Stimulated activated CD8-positive, alpha-beta memory T cell treated with anti-CD3 and anti-CD28 coated beads, Interleukin-2, amount 100 ng/mL, for 1 hour (primary cell): ENCODE data around the gene CAMKMT.

Experiments
- DNase-seq, 2 donors: peaks; one replicate each; pipeline ENCODE4 v3.0.0-alpha.2; 2020; ENCODE audit warnings: low read depth in 2 of 2

The CAMKMT gene

DNA sequence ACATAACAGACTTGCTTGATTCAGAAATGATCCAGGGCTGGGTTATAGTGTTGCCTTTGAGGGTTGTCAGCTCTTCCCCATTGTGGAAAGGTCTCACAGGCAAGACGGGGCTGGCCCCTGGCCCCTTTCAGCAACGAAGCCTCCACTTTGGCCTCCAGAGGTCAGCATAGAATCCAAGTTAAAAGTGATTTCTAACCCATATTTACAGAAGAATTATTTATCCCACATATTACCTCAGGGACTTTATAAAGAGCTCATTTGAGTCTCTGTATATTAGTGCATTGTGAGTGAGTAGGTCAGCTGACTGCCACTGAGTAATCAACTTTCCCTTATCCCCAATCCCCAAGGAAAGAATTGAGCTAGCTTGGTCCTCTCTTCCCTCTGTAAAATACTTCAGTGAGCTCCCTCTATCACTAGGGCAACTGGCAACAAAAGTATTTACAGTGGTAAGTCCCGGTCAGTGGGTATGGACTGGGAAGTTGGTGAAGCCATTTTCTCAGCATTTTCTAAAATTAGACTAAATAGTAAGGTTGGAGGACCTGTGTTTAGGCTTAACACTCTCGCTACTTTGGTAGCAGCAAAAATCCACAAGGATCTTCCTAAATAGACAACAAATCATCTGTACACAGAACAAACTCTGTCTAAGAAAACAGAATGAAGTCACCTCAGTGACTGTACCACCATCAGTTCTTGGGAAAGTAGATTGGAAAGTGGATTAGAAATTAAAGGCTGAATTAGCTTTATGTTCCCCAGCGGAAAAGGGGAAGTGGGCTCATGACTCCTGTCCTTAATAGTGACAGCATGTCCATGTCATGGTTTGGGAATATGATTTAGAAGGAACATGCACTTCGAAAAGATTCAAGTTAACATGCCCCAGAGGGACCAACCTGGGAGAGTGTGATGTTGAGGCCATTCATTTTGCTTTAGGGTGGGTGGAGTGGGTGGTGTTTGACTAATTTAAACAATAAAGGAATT, 408.8 kb downstream of the CAMKMT start:
- no peak for DNase-seq

DNA sequence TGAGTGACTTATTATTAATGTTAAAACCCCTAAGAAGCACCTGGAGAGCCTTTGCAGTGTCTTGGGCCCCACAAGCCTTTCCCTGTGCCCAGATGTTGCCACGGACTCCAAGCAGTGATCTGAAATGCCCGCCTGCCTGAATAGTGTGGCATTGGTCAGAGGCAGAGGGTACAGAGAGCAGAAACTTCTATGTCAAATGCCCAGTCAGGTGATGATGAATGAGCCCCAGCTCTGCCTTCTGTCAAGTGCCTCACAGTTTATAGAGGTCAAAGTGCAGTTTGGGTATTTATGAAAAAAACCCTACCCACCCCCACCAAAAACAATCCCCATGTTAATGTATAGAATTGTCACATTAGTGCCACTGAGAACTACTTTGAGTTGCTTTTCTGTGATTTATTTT, 409.8 kb downstream of the CAMKMT start:
- no peak for DNase-seq

DNA sequence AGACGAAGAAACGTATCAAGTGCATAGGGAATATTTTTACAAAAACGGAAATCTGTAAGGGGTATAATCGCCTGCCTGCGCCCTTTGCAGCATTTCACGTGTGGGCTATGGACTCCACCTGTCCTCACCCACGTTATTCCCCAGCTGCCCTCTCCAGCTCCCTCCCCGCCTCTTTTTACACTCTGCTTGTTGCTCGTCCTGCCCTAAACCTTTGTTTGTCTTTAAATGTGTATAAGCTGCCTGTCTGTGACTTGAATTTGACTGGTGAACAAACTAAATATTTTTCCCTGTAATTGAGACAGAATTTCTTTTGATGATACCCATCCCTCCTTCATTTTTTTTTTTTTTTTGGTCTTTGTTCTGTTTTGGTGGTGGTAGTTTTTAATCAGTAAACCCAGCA, 410.4 kb downstream of the CAMKMT start:
- no peak for DNase-seq

DNA sequence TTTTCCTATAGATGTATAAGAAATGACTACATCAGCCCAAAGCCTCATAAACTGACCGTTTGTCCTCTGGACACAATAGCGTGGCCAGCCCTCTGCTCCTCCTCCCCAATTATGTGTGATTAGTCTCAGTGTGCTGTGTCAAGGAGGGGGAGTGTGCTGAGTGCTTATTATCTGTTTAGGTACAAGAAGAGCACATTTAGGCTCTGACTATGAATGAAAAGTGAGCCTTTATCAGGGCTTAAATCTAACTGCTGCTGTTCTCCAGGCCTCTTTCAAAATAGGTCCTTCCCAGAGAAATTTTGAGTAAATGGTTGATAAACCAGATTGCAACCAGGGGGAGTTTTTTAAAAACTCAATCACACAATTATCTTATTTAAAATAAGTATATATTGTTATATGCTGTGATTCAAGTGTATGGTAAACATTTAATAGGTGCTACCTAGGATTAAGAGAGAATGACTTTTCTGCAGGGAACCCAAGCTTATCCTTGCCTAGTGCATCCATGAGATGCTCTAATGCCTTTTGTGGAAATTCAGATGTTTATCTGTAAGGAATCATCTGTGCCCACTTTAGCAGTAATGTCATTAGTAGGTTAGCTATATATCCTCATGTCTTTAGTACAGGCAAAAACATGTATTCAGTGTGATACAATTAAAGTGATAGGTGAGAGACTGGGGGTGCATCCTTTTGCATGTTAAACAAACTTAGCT, 411.1 kb downstream of the CAMKMT start:
- DNase-seq, result no peak

DNA sequence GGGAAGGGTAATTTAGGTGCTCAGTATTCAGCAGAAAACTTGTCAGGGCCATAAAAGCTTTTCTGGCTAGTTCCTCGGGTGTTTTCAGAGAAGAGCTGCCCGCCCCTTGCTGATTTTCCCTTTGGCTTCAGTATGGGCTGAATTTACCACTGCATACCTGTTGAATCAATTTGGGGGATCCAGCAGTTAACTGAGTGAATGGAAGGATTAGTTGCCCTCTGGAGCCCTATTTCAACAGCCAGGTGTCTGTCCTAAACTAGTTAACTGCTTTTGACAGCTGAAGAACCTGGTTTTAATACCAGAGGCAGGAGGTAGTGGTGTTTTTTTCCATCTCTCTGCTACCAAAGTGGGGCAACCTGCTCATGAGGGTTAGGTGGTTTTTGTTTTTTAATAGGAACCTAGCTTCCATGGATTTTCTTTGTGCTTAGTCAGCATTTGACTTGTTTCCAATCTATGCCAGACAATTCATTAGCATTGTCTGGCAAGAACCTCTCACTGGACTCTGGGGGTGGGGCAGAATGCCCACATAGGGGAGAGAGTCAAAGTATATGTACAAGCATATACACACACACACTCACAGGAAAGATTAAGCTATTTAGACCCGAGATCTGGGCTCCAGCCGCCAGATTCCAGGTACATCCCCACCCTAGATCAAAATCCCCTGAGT, 413.2 kb downstream of the CAMKMT start:
- no peak for DNase-seq

DNA sequence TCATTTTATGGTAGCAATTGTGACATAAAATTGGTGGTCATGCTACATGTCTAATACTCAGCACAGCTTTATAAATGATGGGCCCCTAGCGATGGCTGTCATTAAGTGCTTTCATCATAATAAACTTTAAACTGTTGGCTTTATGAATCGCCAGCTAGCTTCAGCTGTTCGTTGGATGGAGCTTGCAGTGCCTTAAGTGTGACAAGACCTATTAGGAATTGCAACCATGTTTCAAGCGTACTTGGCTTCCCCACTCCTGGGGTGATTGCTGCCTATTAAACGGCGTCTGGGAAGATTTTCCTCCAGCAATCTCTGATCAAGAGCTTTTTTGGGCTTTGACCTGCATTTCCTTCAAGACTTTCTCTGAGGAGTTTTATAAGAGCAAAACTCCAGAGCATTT, 415.3 kb downstream of the CAMKMT start:
- DNase-seq, result no peak

DNA sequence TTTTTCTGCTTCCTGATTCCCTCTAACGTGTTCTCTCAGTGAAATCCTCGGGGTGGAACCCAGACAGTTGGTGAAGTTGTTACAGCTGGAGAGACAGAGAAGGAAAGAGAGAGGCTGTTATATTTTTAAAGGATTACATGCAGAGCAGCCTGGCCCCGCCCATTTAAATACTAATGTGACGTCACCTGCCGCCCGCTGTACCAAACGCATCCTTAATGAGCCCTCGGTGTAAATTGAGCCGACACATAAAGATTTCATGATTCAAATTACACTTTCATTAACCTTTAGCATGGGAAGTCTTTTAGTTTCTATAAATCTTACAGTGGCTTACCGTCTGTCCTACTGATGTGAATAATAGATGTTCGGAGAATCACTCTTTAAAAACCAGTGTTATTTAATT, 415.8 kb downstream of the CAMKMT start:
- no peak for DNase-seq

DNA sequence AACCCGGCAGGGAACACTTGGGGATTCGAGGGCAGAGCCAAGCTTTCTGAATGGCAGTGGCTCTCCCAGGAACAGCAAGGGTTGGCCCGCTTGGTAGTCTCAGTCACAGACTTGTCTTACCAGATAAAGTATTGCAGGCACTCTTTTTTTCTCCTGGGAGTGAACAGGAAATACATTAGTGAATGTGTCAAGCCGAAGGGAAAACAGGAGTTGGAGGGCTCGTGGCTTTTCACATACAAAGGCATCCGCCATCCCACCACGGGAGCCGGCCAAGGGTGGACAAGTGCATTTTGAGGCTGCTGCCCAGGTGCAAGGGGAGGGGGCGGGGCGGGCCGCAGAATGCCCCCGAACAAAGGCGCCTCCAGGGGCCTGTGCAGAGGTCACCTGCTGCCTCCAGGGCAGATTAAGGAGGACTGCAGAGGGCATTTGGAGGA, 416.5 kb downstream of the CAMKMT start:
- DNase-seq, result no peak

DNA sequence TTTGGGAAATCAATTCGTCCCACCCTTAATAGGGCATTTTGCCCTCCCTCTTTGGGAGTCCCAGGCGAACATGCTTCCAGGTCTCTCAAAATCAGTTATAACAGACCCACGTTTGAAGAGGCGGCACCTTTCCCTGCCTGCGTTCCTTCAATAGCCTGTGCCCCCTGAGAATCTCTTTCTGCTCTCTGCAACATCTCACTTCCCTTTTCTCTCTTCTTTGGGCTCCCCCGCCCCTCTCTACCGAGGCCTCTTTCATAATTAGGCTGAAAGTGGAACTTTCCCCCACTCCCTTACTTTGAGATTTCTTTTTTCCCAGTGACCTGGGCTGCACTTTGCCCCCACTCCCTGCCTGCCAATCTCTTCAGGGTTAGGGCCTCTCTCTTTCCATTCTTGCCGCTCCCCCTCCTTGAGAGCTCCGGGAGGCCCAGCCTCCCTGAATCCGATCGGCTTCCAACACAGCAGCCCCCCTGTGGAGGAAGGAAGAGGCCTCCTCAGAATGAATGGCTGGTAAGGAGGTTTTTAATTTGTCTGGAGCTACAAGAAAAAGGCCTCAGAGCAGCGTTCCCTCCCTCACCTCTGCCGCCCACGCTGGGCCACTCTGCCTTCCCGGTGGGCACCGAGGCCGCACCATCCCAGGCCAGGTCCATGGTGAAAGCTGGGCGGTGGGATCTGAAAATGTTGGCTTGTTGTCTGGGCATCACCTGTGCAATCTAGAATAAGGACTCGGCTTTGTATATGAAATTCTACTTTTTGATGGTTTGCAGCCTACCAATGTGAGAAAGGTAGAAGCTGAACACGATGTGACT, 417.1 kb downstream of the CAMKMT start:
- DNase-seq, result no peak

DNA sequence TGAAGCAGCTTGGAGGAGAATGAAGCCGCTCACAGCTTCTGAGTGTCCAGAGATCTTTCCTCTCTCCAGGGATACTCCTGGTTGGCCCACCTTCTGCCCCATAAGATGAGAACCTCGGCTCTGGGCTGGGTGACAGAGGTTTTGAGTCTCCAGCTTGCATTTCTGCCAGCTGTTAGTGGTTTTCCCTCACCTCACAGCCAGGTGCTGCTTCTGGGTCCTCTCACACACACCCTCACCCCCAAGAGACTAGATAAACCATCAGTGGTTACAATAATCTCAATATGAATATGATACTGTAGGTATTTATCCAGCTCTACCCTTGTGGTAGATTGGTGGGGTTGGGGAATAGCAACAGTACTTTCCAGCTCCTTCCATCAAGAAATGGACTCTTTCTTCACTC, 418.0 kb downstream of the CAMKMT start:
- DNase-seq, result no peak

DNA sequence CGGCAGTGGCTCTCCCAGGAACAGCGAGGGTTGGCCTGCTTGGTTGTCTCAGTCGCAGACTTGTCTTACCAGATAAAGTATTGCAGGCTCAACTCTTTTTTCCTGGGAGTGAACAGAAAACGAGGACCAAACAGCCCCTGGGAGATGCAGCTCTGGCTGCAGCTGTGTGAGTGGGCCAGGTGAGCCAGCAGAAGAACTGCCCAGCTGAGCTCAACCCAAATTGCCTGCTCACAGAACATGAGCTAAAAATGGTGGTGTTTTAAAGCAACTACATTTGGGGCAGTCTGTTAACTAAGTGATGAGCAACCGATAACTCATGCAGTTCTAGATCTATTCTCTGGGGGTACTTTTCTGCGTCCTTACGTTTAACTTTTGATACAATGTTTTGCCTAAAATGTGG, 418.7 kb downstream of the CAMKMT start:
- DNase-seq, result no peak

DNA sequence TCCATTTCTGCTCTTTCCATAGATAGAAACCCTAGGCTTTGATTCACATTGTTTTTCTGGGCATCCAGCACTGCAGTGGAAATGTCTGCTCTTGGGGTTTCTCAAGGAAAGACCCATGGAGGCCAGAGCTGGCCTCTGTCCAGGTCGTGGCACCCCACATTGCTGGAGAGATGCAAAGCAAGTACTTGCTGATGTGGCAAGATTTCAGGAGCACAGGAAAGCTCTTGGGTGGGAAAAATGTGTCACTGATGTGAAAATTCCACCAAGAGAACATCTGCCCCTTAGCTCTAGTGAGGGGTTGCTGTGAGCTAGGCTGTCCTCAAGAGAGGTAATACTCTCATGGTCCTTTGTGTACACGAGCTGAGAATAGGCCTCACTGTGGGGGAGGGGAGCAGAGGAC, 423.7 kb downstream of the CAMKMT start:
- DNase-seq, result no peak

DNA sequence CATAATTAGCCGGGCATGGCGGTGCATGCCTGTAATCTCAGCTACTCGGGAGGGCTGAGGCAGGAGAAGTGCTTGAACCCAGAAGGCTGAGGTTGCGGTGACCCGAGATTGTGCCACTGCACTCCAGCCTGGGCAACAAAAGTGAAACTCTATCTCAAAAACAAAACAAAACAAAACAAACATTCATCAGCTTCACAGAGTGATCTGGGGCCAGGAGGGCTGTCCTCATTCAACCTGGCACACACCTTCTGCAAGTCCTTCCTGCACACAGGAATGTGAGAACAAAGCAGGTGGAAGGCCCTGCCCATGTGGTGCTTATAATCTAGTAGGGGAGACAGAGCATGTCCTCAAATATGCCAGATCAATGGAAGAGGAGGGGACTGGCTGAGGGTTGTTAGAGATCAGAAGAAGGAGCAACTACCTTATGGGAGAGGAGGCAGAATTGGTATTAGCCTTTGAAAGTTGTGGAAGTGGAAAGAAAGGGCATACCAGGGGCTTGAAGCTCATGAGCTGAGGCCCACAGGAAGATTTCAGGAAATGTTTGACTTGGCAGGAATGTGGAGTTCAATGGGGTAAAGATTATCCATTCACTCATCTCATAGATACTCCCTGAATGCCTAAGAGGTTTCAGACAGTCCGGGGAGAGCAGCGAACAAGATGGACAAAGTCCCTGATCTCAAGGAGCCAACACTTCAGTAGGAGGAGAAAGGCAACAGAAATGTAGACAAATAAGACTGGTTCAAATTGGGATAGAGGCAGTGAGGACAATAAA, 424.5 kb downstream of the CAMKMT start:
- DNase-seq, result no peak

DNA sequence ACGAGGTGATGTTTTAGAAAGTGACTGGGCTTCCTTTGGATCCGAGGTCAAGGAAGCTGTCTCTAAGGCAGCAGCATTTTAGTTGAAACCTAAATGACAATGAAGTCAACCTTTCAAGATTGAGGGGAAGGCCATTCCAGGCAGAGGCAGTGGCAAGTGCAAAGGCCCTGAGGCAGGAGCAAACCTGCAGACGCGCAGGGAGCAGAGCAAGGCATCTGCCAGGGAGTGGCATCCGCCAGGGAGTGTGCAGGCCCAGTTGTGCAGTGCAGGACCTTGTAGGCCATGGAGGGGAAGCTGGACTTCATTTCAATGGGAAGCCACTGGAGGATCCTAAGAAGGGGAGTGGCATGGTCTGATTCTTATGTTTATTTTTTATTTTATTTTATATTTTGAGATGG, 425.1 kb downstream of the CAMKMT start:
- no peak for DNase-seq

DNA sequence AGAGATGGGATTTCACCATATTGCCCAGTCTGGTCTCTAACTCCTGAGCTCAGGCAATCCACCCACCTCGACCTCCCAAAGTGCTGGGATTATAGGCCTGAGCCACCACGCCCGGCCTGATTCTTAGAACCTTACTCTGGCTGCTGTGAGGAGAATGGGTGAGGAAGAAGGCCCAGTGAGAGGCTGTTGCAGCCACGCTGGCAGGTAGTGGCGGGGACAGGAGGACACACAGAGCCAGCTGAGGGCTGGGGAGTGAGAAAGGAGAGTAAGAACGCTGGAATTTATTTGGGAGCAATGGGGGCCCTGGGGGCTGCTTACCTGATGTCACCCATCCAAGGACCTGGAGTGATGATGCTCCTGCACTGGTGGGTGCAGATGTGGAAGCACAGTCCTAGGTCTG, 425.9 kb downstream of the CAMKMT start:
- no peak for DNase-seq

DNA sequence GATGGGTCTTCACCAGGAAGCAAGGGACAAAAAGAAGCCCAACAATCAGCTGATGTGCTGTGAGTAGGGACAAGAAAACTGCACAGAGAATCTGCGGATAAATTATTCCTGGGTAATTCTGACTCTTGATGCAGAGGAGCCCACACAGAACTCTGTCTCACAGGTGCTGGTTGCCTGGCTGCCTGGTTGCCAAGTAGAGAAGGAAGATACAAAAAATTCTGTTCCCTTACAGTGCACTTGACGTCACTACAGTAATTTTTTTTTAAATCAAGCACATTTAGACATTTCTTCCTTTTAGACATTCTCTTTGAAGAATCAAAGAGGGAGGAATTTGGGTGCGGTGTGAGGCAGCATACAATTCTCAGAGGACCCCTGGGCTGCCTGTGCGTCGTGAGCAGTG, 427.7 kb downstream of the CAMKMT start:
- no peak for DNase-seq

DNA sequence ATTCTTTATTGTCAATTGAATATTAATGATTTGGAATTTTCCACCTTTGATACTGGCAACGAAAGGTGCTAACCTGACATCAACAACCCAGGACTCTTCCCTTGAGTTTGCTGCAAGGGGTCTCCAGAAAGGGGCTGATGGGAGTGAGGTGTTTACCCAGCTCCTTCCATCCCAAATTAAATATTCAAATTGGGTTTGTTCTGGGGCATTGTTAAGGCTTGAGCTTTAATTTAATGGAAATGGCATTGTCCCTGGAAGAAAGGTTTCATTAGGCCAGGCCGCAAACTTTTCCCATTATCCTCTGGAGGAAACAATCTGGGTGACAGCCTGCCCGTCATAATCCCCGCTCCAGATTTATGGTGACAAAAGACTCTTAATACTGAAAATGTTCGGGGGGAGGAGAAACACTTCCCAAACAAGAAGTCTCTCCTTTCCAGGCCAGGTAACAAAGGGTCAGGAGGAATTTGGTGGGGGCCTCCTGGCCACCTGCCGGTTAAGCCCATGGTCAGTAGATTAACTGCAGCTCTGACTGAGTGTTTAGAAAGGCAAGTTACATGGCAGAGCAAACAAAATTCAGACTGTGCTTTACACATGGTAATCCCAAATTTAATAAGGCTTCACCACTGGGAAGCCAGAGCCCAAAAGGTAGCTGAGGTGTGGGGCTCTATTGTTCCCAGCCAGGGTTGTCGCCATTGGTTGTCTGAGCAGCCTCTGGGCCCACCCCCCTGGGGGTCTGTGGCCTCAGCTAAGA, 428.4 kb downstream of the CAMKMT start:
- no peak for DNase-seq

DNA sequence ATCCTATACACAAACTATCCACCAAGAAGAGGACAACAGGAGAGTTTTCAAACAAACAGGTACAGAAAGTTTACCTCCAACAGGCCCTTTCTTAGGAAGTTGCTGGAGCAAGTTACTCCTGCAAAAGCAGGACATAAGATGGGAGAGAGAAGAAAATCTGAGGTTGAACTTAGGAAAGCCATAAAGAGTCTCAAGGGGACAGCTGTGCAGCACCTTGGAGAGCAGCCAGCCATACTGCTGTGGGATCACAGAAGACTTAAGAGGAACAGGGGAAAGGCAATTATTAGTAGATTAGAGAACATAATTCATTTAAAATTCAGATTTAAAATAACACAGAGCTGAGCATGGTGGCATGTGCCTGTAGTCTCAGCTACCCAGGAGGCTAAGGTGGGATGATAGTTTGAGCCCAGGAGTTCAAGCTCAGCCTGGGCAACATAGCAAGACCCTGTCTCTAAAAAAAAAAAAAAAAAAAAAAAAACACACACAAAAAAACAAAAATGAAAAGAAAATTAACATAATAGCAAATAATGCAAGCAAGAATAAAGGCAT, 431.6 kb downstream of the CAMKMT start:
- no peak for DNase-seq

DNA sequence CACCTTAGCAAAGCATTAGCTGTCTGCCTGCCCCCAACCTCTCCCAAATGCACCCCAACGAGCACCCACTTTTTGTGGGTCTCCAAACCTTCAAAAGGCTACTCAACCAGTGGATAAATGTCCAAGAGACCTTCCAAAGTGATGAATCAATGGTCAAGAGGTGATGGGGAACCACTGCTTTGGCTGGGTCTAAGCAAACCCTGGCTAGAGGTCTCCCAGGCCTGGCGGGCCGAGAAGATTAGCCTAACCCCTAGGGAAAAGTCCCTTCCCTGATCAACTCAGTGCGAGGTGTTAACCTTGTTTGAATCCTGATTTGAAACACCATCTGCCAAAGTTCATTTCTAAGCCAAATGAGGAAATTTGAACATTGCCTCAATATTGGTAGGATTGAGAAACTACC, 435.0 kb downstream of the CAMKMT start:
- DNase-seq, result no peak

DNA sequence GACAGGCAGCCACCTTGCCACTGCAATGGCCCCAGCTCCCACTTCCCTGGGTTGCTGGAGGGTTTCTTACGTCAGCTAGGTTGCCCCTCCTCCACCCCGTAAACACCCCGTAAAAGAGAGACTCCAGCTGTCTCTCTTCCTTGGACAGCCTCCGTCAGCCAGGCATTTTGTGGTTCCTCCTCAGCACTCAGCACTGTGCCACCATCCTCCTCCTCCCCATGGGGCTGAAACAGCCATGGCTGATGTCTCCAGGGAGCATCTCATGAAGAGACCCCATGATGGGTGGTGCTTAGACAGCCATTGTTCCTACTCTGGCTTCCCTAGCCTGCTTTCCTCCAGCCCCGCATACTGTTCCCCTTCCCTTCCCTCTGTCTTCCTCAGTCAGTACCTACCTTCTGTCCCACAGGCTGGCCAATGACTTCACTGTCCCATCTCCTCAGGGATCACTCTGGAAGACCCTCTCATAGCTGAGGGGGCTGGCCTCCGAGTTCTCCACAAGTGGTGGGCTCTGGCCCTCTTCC, 436.5 kb downstream of the CAMKMT start:
- DNase-seq, result no peak
